HG02970 (cell line): ENCODE measurements around the gene CEACAM19.
"Not testable (repeated sequence)": the region's sequence is repeated elsewhere in the genome, so short reads cannot be mapped to it uniquely, and the experiment has no call there.

Experiments used
- ATAC-seq: cut with Tn5 transposase; IDR thresholded peaks from one replicate; pipeline ENCODE4 v1.9.1; 2021; ENCODE audit warnings: mild to moderate bottlenecking, moderate library complexity, moderate number of reproducible peaks; ENCODE audit not compliant: unreplicated experiment, low FRiP score

The CEACAM19 gene

GRCh38 chr19:44720396-44720795, 49.1 kb downstream of the CEACAM19 start:
- ATAC-seq, result not testable (repeated sequence)

- ATAC-seq, result no peak
Measured at GRCh38 chr19:44720945-44721344, 49.7 kb downstream of the CEACAM19 start.

GRCh38 chr19:44721369-44721768, 50.1 kb downstream of the CEACAM19 start:
- not testable (repeated sequence) for ATAC-seq

- no peak for ATAC-seq
Measured at GRCh38 chr19:44722131-44723121, 51.1 kb downstream of the CEACAM19 start.

GRCh38 chr19:44723299-44723951, 52.1 kb downstream of the CEACAM19 start:
- no peak for ATAC-seq

GRCh38 chr19:44723952-44724319, 52.7 kb downstream of the CEACAM19 start:
- ATAC-seq, result no peak

- no peak for ATAC-seq
Measured at GRCh38 chr19:44725251-44725650, 54.0 kb downstream of the CEACAM19 start.

GRCh38 chr19:44725684-44726083, 54.4 kb downstream of the CEACAM19 start:
- ATAC-seq, result no peak

- ATAC-seq, result no peak
Measured at GRCh38 chr19:44726465-44726864, 55.2 kb downstream of the CEACAM19 start.

GRCh38 chr19:44728178-44728577, 56.9 kb downstream of the CEACAM19 start:
- ATAC-seq, result no peak

GRCh38 chr19:44729516-44730033, 58.3 kb downstream of the CEACAM19 start:
- no peak for ATAC-seq

- no peak for ATAC-seq
Measured at GRCh38 chr19:44731081-44731480, 59.8 kb downstream of the CEACAM19 start.

- no peak for ATAC-seq
Measured at GRCh38 chr19:44731622-44732021, 60.3 kb downstream of the CEACAM19 start.

- no peak for ATAC-seq
Measured at GRCh38 chr19:44732235-44733014, 61.1 kb downstream of the CEACAM19 start.
